Mesodermal cell (in vitro differentiated cells): ENCODE results near the gene OXTR.

Source experiments
- H3K27ac ChIP-seq: 2 replicates; pipeline ENCODE4 v1.7.0; 2013; ENCODE audit warnings: mild to moderate bottlenecking, low read depth, low read length, moderate library complexity; ENCODE audit not compliant: severe bottlenecking
- H3K36me3 ChIP-seq: 2 replicates; pipeline ENCODE4 v1.7.1; 2013; ENCODE audit warnings: mild to moderate bottlenecking, low read length, moderate library complexity; ENCODE audit not compliant: control insufficient read depth, insufficient read depth
- H3K4me1 ChIP-seq: one replicate; pipeline ENCODE4 v1.7.1; 2013; ENCODE audit warnings: mild to moderate bottlenecking, low read length; ENCODE audit not compliant: insufficient read depth, control insufficient read depth, poor library complexity, severe bottlenecking
- H3K4me3 ChIP-seq: 2 replicates; pipeline ENCODE4 v1.7.0; 2013; ENCODE audit warnings: low read length, control low read depth, mild to moderate bottlenecking; ENCODE audit not compliant: insufficient read depth, poor library complexity, severe bottlenecking; ENCODE audit errors: extremely low read depth
- H3K9me3 ChIP-seq: 2 replicates; pipeline ENCODE4 v1.7.1; 2013; ENCODE audit warnings: mild to moderate bottlenecking, low read length, moderate library complexity; ENCODE audit not compliant: control insufficient read depth
- WGBS, 2 experiments: methylation state at CpG; one replicate each; pipeline ENCODE4 v1.1.5; 2013; ENCODE audit warnings: missing lambda C conversion rate in 2 of 2; ENCODE audit not compliant: insufficient coverage in 2 of 2; 5-methylcytosine and 5-hydroxymethylcytosine counted together

Gene OXTR

DNA sequence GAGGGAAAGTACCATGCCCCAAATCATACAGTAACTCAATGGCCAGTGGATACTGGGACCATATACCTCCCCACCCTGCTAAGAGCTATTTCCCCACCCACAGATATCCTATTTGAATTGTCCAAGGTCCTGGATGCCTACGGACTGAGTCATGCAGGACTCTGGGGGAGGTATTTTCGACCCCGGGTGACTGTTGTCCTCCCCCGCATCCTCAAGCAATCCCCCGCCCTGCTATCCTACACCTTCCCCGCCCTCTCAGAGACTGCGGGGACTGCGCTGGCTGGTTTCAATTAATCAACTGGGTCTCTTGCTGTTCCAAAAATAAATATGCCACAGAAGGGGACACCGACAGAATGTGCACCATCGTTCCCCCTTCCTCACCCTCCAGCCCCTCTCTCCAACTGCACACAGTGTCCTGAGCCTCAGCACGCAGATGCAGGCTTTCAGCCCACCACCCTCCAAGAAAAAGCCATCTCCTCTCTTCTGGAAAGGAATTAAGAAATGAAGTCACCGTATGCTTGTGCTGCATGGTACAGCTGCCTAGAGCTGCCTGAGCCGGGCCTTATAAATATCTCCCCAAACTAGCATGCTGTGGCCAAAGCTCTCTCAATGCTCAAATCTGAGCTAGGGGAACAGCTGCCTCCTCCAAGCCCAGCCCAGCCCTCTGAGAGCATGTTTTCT, 27.7 kb downstream of the OXTR start:
- WGBS, 2 experiments, result 7 to 8% methylated on average over 7 to 9 of the region's 13 CpGs
- Histone ChIP-seq H3K36me3 (no peaks in the 10 kb centered on the region), H3K27ac (peak overlapping the region; percentile 62), H3K9me3 (no peaks in the 10 kb centered on the region), H3K4me1 (peaks cover 22% of the 10 kb centered on the region), H3K4me3 (peak overlapping the region; percentile 2)

DNA sequence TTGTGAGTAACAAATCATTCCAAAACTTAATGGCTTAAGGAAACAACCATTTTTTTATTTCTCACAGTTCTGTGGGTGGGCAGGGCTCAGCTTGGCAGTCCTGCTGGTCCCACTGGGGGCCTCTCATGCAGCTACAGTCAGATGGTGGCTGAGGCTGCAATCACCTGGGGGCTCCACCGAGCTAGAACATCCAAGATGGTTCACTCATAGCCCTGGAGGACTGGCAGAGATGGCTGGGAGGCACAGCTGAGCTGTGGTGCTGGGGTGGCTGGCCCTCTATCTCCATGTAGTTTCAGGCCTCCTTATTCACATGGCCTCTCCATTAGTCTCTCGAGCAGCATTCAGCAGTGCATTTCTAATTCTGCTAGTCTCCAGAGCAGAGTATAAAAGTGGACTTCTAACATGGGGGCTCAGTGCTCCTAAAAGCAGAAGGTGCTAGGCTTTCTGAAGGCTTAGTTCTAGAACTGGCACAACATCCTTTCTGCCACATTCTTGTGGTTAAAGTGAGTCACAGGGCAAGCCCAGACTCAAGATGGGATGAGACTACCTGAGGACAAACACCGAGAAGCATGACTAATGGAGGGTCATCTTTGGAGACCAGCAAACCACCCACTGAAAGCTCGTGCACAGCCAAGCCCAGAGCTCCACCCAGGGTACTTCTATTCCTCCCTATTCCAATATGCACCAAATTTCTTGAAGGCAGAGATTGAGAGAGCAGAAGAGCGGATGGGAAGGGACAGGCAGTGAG, 29.5 kb downstream of the OXTR start:
- Histone ChIP-seq H3K9me3 (no peaks in the 10 kb centered on the region), H3K4me1 (peaks cover 22% of the 10 kb centered on the region), H3K4me3 (no peak overlapping the region), H3K27ac (no peak overlapping the region), H3K36me3 (no peaks in the 10 kb centered on the region)
- 88 to 94% methylated on average over 2 to 4 of the region's 5 CpGs for WGBS, 2 experiments

DNA sequence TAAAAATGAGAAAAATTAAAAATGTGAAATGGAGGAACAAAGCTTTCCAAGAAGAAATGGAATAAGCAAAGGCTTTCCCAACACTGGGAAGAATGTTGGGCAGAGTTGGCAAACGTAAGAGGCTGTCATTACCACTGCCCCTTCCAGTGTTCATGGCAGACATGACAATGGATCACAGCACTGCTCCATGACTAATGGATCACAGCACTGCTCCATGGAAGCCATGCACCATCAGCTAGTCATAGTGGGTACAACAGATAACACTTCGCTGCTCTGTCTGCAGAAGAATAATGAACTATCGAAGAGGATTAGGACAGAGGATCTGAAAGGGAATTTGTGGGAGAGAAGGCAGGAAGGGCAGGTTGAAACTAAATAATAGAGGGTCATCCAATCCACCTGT, 30.8 kb downstream of the OXTR start:
- Histone ChIP-seq H3K36me3 (no peaks in the 10 kb centered on the region), H3K4me3 (no peak overlapping the region), H3K9me3 (no peaks in the 10 kb centered on the region), H3K27ac (no peak overlapping the region), H3K4me1 (peaks cover 22% of the 10 kb centered on the region)
- WGBS, 2 experiments, result 93 to 100% methylated on average over 1 to 3 of the region's 3 CpGs

DNA sequence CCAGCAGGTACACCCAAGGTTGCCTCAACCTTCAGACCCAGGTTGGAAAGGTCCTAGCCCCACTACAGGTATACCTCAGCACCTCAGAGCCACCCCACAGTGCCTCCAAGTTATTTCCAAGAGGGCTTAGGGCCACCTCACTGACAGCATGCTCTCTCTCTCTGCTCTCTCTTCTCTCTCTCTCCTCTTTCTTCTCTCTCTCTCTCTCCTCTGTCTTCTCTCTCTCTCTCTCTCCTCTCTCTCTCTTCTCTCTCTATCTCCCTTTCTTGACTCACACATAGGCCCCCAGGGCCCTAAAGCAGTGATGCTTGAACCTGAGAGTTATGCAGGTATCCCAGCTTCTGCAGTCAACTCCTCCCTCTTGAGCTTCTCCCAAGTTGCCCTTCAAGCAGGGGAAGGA, 31.6 kb downstream of the OXTR start:
- peaks cover 22% of the 10 kb centered on the region for H3K4me1 ChIP-seq
- H3K4me3 ChIP-seq, result no peak overlapping the region
- no peaks in the 10 kb centered on the region for H3K9me3 ChIP-seq
- no peaks in the 10 kb centered on the region for H3K36me3 ChIP-seq
- no peak overlapping the region for H3K27ac ChIP-seq

DNA sequence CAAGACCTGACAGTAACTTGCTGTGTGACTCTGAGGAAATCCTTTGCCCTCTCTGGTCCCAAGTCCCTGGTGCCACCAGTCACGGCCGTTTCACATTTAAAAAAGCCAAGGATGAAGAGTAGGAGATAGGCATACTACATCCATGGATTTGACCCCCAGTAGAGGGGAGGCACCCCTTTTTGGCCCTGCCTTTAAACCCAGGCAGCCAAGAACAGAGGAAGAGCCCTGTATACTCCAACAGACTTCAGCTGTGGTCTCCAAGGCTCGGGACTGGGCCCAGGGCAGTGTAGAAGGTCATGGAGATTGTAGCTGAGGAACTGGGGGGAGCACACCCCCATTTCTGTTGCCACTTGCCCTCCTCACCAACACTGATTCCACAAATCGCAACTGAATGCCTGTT, 32.1 kb downstream of the OXTR start:
- Histone ChIP-seq H3K36me3 (no peaks in the 10 kb centered on the region), H3K9me3 (no peaks in the 10 kb centered on the region), H3K4me1 (peaks cover 21% of the 10 kb centered on the region), H3K4me3 (no peak overlapping the region), H3K27ac (no peak overlapping the region)
- 100% methylated on average over 3 of the region's 4 CpGs for WGBS, 2 experiments

DNA sequence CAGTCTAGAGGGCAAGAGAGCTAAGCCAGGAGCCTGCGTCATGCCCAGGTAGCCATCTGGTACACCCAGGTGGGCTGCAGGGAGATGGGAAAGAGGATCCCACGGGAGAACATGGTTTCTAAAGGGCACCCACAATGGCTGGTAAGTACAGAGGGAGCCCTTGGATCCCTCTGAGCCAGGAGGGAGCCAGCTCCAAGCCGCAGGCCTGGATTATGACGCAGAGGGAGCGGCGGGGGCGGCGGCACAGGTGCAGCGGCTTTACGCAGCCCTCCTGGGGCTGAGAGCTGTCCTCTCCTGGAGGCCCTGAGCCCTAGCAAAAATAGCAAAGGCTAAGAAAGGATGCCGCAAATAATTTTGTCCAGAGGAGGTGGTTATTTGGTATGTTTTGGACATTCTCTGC, 33.0 kb downstream of the OXTR start:
- WGBS, 2 experiments, result 91 to 95% methylated on average over 9 to 11 of the region's 11 CpGs
- no peaks in the 10 kb centered on the region for H3K36me3 ChIP-seq
- H3K27ac ChIP-seq, result no peak overlapping the region
- H3K9me3 ChIP-seq, result no peaks in the 10 kb centered on the region
- H3K4me1 ChIP-seq, result peaks cover 13% of the 10 kb centered on the region
- no peak overlapping the region for H3K4me3 ChIP-seq

DNA sequence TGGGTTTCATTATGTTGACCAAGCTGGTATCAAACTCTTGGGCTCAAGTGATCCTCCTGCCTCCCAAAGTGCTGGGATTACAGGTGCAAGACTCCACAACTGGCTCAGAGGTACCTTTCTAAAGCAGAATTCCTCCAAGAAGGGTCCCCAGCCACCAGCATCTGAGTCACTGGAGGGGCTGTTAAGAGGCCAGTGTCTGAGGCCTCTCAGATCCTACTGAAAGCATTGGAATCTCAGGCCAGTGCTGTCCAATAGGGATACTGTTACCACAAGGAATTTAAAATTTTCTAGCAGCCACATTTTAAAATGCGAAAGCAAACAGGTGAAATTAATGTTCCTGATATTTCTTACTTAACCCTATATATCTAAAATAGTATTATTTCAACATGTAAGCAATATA, 34.5 kb downstream of the OXTR start:
- WGBS, 2 experiments, result no CpG with 5 or more reads among the region's 1 CpG
- Histone ChIP-seq H3K27ac (no peak overlapping the region), H3K4me1 (peaks cover 9% of the 10 kb centered on the region), H3K4me3 (no peak overlapping the region), H3K9me3 (no peaks in the 10 kb centered on the region), H3K36me3 (no peaks in the 10 kb centered on the region)

DNA sequence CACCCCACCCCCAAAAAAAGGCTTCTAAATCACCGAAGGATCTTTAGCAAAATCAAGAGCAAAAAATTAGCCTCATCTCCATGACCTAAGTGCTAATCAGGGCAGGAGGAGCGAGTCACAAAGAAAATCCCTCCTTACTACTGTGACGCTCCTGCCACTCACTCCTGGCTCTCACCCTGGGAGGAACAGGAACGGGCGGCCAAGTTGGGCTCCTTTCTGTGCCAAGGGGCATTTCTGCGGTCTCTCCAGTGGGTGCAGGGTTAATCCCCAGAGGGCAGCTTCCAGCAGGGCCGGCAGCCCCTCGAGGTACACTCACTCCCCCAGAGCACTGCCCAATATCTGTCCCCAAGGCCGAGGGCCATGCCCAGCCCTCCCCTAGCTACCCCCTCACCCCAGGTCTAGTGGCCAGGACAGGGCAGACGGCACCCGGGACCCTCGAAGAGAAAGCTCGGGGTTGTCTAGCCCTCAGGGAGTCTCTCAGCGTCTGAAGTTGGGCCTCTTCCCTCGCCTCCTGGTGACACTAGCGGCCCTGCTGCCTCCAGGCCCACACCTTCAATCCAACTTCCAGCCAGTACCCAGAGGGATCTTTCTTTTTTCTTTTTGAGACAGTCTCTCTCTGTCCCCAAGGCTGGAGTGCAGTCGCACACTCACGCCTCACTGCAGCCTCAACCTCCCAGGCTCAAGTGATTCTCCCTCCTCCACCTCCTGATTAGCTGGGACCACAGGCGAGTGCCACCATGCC, 35.1 kb downstream of the OXTR start:
- H3K27ac ChIP-seq, result no peak overlapping the region
- no peak overlapping the region for H3K4me3 ChIP-seq

DNA sequence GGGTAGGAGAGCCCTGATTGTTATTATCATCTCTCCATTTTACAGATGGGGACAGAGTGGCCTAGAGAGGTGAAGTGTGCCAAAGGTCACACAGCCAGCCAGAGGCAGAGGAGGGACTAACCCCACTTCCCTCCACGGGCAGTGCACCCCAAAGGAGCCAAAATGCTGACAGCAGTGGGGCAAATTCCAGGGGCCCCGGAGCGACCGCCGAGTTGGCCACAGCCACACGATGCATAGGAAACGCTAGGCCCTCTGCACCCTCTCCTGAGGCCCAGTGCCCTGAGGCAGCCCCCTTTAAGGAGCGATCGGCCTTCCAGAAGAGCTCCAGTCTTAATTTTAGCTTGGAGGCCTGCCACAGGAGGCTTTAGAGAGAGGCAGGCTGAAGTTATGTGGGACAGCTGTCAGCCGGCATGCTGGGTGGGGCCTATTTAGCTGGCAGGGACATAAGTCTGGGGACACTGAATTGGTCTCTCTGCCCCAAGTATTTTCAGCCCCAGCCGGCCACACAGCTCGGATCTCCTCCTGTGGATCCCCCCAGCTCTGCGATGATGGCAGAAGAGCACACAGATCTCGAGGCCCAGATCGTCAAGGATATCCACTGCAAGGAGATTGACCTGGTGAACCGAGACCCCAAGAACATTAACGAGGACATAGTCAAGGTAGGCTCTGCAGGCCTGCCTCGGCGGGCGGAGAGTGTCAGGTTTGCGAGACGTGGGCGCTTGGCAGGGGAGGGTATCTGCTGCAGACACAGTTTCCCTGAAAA, 35.9 kb downstream of the OXTR start, which contains the start of gene CAV3:
Gene CAV3 (plus strand): TSS at position 471 of the 763 bp plus-strand sequence. CDS start 75 bp downstream, at position 546.
- H3K27ac ChIP-seq, result no peak within 1 kb of the TSS
- H3K9me3 ChIP-seq, result no peaks in the 10 kb centered on the region
- H3K36me3 ChIP-seq, result no peaks in the 10 kb centered on the region
- peaks cover 7% of the 10 kb centered on the region for H3K4me1 ChIP-seq
- 91 to 93% methylated on average over 21 to 23 of the region's 23 CpGs for WGBS, 2 experiments
- no peak within 1 kb of the TSS for H3K4me3 ChIP-seq

More for the DNA sequence above, 35.1 kb downstream of the OXTR start:
- H3K36me3 ChIP-seq, result no peaks in the 10 kb centered on the region
- WGBS, 2 experiments, result 88% methylated on average over 16 of the region's 19 CpGs
- no peaks in the 10 kb centered on the region for H3K9me3 ChIP-seq
- H3K4me1 ChIP-seq, result peaks cover 7% of the 10 kb centered on the region

DNA sequence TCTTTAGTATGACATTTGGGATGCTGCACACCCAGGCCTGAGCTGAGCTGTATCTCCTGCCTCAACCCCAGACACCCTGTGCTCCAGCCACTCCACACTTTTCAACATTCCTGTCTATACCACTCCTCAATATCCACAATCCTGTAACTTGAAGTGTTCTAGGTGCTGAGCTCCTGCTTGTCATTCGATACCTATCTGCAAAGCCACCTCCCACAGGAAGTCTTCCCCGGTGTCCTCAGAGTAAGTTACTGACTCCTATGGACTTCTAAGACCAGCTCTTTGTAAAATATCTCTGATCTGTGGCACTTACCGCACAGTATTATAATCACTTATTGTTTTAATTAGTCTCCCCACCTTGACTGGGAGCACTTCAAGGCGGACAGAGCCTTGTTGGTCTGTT, 37.0 kb downstream of the OXTR start:
- no peaks in the 10 kb centered on the region for H3K9me3 ChIP-seq
- peaks cover 7% of the 10 kb centered on the region for H3K4me1 ChIP-seq
- no peak overlapping the region for H3K4me3 ChIP-seq
- H3K36me3 ChIP-seq, result no peaks in the 10 kb centered on the region
- no peak overlapping the region for H3K27ac ChIP-seq
- WGBS, 2 experiments, result 62 to 71% methylated on average over 3 to 4 of the region's 4 CpGs
